Thyroid gland (tissue), 4 donors: ENCODE measurements around the gene ZNF580.

Experiments used
- CTCF ChIP-seq, 6 experiments: fragments of 200-600 bp in 3 of 6; fragments of 450-650 bp in 3 of 6; sonication (generic) in 3 of 6; IDR thresholded peaks; one replicate each; pipeline ENCODE4 v1.5.1; 2016 to 2019; ENCODE audit warnings: antibody characterized with exemption in 6 of 6, mild to moderate bottlenecking in 2 of 6, inconsistent platforms in 1 of 6, moderate library complexity in 1 of 6
- POLR2A ChIP-seq, 2 donors: fragments of 450-650 bp; IDR thresholded peaks; one replicate each; pipeline ENCODE4 v1.6.1; 2017; ENCODE audit warnings: antibody characterized with exemption in 2 of 2, mild to moderate bottlenecking in 2 of 2, moderate library complexity in 1 of 2

- TF ChIP-seq CTCF (IDR thresholded peaks at IDR 0.05) (no peak), POLR2A (IDR thresholded peaks at IDR 0.05) (no peak)
These were observed 37.4 kb downstream of the ZNF580 start for GRCh38 chr19:55678121-55678671.
